NCI-H2029 treated with DMSO at 0.1 percent for 48 hours (cell line): ENCODE measurements around the gene SLC2A10.
A peak's percentile ranks its signal among the peaks of the same experiment; 100 is the strongest.

ENCODE experiments used
- DNase-seq: peaks from one replicate; lab custom pipeline; 2025; lab: John Stamatoyannopoulos, UW

Gene SLC2A10

GRCh38 chr20:46735436-46735835 lies 26.0 kb downstream of the SLC2A10 start:
- no peak for DNase-seq

GRCh38 chr20:46739431-46740213 lies 30.2 kb downstream of the SLC2A10 start:
- no peak for DNase-seq

- no peak for DNase-seq
Measured at GRCh38 chr20:46740214-46740609, 30.8 kb downstream of the SLC2A10 start.

- no peak for DNase-seq
Measured at GRCh38 chr20:46741924-46742668, 32.6 kb downstream of the SLC2A10 start.

- no peak for DNase-seq
Measured at GRCh38 chr20:46742669-46743045, 33.2 kb downstream of the SLC2A10 start.

GRCh38 chr20:46743088-46743487 lies 33.6 kb downstream of the SLC2A10 start:
- DNase-seq = no peak

GRCh38 chr20:46746956-46747526 lies 37.6 kb downstream of the SLC2A10 start:
- DNase-seq = no peak

- DNase-seq = no peak
Measured at GRCh38 chr20:46749147-46749546, 39.7 kb downstream of the SLC2A10 start.

- no peak for DNase-seq
Measured at GRCh38 chr20:46751856-46752255, 42.4 kb downstream of the SLC2A10 start.

- DNase-seq = peak; percentile 55
Measured at GRCh38 chr20:46752728-46753127, 43.3 kb downstream of the SLC2A10 start.

- no peak for DNase-seq
Measured at GRCh38 chr20:46755483-46756413, 46.3 kb downstream of the SLC2A10 start.

GRCh38 chr20:46756419-46756818 lies 47.0 kb downstream of the SLC2A10 start:
- DNase-seq = no peak

GRCh38 chr20:46757135-46757534 lies 47.7 kb downstream of the SLC2A10 start:
- DNase-seq = no peak

GRCh38 chr20:46757754-46758678 lies 48.6 kb downstream of the SLC2A10 start:
- peak; percentile 52 for DNase-seq

- no peak for DNase-seq
Measured at GRCh38 chr20:46758929-46759669, 49.6 kb downstream of the SLC2A10 start.

GRCh38 chr20:46761566-46761965 lies 52.1 kb downstream of the SLC2A10 start:
- no peak for DNase-seq

GRCh38 chr20:46764068-46764467 lies 54.6 kb downstream of the SLC2A10 start:
- no peak for DNase-seq

GRCh38 chr20:46765506-46766120 lies 56.2 kb downstream of the SLC2A10 start:
- DNase-seq = no peak

- peak; percentile 77 for DNase-seq
Measured at GRCh38 chr20:46767127-46767761, 57.8 kb downstream of the SLC2A10 start.
